SK-N-SH treated with all-trans-retinoic acid at 6 μM for 48 hours (cell line): ENCODE results near the gene SRMS.

ENCODE experiments used
- ATAC-seq: fragments of 200-7000 bp; cut with Tn5 transposase; 3 replicates; pipeline ENCODE4 v1.9.1; 2020; ENCODE audit warnings: mild to moderate bottlenecking, moderate library complexity
- ARNTL ChIP-seq: fragments of 450-650 bp; formaldehyde crosslinking; IDR thresholded peaks from 2 replicates; pipeline ENCODE4 v1.5.0; 2020; ENCODE audit warnings: low read depth, mild to moderate bottlenecking, moderate library complexity, borderline replicate concordance
- BACH2 ChIP-seq: fragments of 250-450 bp; sonication (Bioruptor Pico); IDR thresholded peaks from 2 replicates; pipeline ENCODE4 v1.9.0; 2021; ENCODE audit warnings: mild to moderate bottlenecking, borderline replicate concordance
- GLIS3 ChIP-seq: fragments of 250-450 bp; sonication (Bioruptor Pico); IDR thresholded peaks from 2 replicates; pipeline ENCODE4 v1.5.0; 2020; ENCODE audit warnings: mild to moderate bottlenecking, moderate library complexity
- OSR1 ChIP-seq: fragments of 250-450 bp; sonication (Bioruptor Pico); IDR thresholded peaks from 2 replicates; pipeline ENCODE4 v1.8.0; 2022; ENCODE audit warnings: moderate library complexity, mild to moderate bottlenecking, inconsistent platforms
- PPARA ChIP-seq: fragments of 250-450 bp; sonication (Bioruptor Pico); IDR thresholded peaks from 2 replicates; pipeline ENCODE4 v1.5.0; 2020; ENCODE audit warnings: mild to moderate bottlenecking, borderline replicate concordance
- RARB ChIP-seq: fragments of 250-450 bp; sonication (Bioruptor Pico); IDR thresholded peaks from 2 replicates; pipeline ENCODE4 v1.8.0; 2021; ENCODE audit warnings: mild to moderate bottlenecking, moderate library complexity
- SNAI2 ChIP-seq: fragments of 250-450 bp; sonication (Bioruptor Pico); IDR thresholded peaks from 2 replicates; pipeline ENCODE4 v1.5.0; 2020; ENCODE audit warnings: mild to moderate bottlenecking, moderate library complexity
- TOX ChIP-seq: fragments of 250-450 bp; sonication (Bioruptor Pico); IDR thresholded peaks from 2 replicates; pipeline ENCODE4 v1.8.0; 2021; ENCODE audit warnings: mild to moderate bottlenecking, moderate library complexity, borderline replicate concordance
- ZFP3 ChIP-seq: fragments of 250-450 bp; sonication (Bioruptor Pico); IDR thresholded peaks from 2 replicates; pipeline ENCODE4 v1.5.0; 2020; ENCODE audit warnings: mild to moderate bottlenecking, moderate library complexity
- ZNF565 ChIP-seq: fragments of 450-650 bp; formaldehyde crosslinking; conservative IDR thresholded peaks from 2 replicates; pipeline ENCODE4 v1.5.0; 2020; ENCODE audit warnings: low read depth, mild to moderate bottlenecking, moderate library complexity
- ZNF70 ChIP-seq: fragments of 450-650 bp; formaldehyde crosslinking; IDR thresholded peaks from 2 replicates; pipeline ENCODE4 v1.5.0; 2020; ENCODE audit warnings: mild to moderate bottlenecking, moderate library complexity
- ZNF8 ChIP-seq: fragments of 450-650 bp; formaldehyde crosslinking; IDR thresholded peaks from 2 replicates; pipeline ENCODE4 v1.5.0; 2020; ENCODE audit warnings: mild to moderate bottlenecking, moderate library complexity
- TF ChIP-seq, protein P1 (sequence below): fragments of 250-450 bp; sonication (Bioruptor Pico); IDR thresholded peaks from 2 replicates; pipeline ENCODE4 v1.8.0; 2020; ENCODE audit warnings: mild to moderate bottlenecking, moderate library complexity, borderline replicate concordance
- TF ChIP-seq, protein P2 (sequence below): fragments of 250-450 bp; sonication (Bioruptor Pico); IDR thresholded peaks from 2 replicates; pipeline ENCODE4 v1.5.1; 2021; ENCODE audit warnings: mild to moderate bottlenecking, moderate library complexity
- TF ChIP-seq, protein P3 (sequence below): fragments of 250-450 bp; sonication (Bioruptor Pico); IDR thresholded peaks from 2 replicates; pipeline ENCODE4 v1.5.0; 2020; ENCODE audit warnings: mild to moderate bottlenecking, moderate library complexity
- TF ChIP-seq, protein P4 (sequence below): fragments of 250-450 bp; sonication (Bioruptor Pico); IDR thresholded peaks from 2 replicates; pipeline ENCODE4 v1.8.0; 2021; ENCODE audit warnings: low read depth, mild to moderate bottlenecking, moderate library complexity, borderline replicate concordance

SRMS gene

DNA sequence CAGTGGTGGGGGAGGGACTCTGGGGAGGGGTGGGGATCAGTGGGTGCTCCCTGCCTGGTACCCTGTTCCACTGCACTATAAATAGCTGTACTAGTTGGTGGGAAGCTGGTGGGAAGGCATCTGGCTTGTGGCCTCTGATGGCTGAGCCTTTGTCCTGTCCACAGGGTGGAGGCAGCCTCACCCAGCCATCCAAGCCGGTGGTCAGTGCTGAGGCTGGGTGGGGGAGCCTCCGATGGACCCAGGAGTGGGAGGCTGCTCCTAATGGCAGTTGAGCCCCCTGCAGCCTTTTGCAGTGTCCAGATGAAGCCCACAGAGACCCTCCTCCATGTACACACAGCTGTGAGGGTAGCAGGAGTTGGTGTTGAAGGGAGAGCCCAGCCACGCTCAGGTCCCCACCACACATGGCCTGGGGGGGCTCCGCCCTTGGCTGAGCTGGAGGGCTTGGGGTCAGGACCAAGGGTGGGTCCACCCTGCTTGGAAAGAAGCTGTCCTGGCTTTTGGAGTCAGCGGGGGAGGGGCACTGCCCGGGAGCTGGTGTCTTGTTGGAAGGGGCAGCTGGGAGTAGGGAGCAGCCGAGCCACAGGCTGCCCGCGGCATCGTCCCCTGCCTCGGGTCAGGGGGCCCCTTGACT lies 24.5 kb downstream of the SRMS start:
- TF ChIP-seq SNAI2 (CRISPR knock-in tag): no peak
- TF ChIP-seq, protein P1, sequence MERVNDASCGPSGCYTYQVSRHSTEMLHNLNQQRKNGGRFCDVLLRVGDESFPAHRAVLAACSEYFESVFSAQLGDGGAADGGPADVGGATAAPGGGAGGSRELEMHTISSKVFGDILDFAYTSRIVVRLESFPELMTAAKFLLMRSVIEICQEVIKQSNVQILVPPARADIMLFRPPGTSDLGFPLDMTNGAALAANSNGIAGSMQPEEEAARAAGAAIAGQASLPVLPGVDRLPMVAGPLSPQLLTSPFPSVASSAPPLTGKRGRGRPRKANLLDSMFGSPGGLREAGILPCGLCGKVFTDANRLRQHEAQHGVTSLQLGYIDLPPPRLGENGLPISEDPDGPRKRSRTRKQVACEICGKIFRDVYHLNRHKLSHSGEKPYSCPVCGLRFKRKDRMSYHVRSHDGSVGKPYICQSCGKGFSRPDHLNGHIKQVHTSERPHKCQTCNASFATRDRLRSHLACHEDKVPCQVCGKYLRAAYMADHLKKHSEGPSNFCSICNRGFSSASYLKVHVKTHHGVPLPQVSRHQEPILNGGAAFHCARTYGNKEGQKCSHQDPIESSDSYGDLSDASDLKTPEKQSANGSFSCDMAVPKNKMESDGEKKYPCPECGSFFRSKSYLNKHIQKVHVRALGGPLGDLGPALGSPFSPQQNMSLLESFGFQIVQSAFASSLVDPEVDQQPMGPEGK (CRISPR knock-in tag): 0 out of 2 replicates have a peak, but pooled peaks have one; percentile 6
- TF ChIP-seq BACH2 (CRISPR knock-in tag): no peak
- no peak for TF ChIP-seq ZNF70 (CRISPR knock-in tag)
- no peak for ATAC-seq

DNA sequence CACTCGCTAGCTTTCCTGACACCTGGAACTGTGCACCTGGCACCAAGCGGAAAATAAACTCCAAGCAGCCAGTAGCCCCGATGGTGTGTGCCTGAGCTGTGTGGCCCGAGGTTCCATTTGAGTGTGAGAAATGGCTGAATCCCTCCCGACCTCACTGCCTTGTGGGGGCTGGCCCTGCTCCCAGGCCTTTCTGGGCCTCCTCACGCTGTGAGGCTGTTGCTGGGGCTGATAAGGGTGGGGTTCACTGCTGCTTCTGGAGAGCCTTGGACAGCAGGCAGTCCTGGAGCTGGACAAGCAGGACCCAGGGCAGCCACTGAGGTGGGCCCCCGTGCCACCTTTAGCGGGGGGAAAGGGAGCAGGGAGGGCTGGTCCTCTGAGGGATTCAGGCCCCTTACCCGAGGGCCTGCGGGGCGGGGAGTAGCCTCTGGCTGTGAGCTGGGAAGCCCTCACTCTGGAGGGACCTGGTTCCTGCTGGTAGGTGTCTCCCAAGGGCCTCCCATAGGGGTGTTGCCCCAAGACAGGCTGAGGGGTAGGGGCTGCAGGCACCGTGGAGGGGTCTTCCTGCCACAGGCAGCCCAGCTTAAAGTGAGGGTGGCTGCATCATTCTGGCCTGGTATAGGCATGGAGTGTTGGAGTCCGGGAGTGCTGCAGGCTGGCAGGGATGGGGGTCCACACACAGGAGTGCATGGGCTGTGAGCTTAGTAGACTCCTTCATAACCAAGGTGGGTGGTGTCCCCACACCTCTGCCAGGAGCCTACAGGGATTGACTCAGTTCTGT lies 25.3 kb downstream of the SRMS start:
- TF ChIP-seq OSR1 (CRISPR knock-in tag) (no peak), GLIS3 (CRISPR knock-in tag) (no peak), ZNF70 (CRISPR knock-in tag) (no peak), ARNTL (CRISPR knock-in tag) (no peak), TOX (CRISPR knock-in tag) (no peak), ZNF565 (CRISPR knock-in tag) (no peak), BACH2 (CRISPR knock-in tag) (no peak), ZNF8 (CRISPR knock-in tag) (no peak)
- TF ChIP-seq, protein P2, sequence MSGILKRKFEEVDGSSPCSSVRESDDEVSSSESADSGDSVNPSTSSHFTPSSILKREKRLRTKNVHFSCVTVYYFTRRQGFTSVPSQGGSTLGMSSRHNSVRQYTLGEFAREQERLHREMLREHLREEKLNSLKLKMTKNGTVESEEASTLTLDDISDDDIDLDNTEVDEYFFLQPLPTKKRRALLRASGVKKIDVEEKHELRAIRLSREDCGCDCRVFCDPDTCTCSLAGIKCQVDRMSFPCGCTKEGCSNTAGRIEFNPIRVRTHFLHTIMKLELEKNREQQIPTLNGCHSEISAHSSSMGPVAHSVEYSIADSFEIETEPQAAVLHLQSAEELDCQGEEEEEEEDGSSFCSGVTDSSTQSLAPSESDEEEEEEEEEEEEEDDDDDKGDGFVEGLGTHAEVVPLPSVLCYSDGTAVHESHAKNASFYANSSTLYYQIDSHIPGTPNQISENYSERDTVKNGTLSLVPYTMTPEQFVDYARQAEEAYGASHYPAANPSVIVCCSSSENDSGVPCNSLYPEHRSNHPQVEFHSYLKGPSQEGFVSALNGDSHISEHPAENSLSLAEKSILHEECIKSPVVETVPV (CRISPR knock-in tag): no peak
- TF ChIP-seq, protein P3, sequence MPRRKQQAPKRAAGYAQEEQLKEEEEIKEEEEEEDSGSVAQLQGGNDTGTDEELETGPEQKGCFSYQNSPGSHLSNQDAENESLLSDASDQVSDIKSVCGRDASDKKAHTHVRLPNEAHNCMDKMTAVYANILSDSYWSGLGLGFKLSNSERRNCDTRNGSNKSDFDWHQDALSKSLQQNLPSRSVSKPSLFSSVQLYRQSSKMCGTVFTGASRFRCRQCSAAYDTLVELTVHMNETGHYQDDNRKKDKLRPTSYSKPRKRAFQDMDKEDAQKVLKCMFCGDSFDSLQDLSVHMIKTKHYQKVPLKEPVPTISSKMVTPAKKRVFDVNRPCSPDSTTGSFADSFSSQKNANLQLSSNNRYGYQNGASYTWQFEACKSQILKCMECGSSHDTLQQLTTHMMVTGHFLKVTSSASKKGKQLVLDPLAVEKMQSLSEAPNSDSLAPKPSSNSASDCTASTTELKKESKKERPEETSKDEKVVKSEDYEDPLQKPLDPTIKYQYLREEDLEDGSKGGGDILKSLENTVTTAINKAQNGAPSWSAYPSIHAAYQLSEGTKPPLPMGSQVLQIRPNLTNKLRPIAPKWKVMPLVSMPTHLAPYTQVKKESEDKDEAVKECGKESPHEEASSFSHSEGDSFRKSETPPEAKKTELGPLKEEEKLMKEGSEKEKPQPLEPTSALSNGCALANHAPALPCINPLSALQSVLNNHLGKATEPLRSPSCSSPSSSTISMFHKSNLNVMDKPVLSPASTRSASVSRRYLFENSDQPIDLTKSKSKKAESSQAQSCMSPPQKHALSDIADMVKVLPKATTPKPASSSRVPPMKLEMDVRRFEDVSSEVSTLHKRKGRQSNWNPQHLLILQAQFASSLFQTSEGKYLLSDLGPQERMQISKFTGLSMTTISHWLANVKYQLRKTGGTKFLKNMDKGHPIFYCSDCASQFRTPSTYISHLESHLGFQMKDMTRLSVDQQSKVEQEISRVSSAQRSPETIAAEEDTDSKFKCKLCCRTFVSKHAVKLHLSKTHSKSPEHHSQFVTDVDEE (CRISPR knock-in tag): no peak
- TF ChIP-seq, protein P4, sequence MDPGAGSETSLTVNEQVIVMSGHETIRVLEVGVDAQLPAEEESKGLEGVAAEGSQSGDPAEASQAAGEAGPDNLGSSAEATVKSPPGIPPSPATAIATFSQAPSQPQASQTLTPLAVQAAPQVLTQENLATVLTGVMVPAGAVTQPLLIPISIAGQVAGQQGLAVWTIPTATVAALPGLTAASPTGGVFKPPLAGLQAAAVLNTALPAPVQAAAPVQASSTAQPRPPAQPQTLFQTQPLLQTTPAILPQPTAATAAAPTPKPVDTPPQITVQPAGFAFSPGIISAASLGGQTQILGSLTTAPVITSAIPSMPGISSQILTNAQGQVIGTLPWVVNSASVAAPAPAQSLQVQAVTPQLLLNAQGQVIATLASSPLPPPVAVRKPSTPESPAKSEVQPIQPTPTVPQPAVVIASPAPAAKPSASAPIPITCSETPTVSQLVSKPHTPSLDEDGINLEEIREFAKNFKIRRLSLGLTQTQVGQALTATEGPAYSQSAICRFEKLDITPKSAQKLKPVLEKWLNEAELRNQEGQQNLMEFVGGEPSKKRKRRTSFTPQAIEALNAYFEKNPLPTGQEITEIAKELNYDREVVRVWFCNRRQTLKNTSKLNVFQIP (CRISPR knock-in tag): no peak
- TF ChIP-seq, protein P1 (CRISPR knock-in tag): no peak

DNA sequence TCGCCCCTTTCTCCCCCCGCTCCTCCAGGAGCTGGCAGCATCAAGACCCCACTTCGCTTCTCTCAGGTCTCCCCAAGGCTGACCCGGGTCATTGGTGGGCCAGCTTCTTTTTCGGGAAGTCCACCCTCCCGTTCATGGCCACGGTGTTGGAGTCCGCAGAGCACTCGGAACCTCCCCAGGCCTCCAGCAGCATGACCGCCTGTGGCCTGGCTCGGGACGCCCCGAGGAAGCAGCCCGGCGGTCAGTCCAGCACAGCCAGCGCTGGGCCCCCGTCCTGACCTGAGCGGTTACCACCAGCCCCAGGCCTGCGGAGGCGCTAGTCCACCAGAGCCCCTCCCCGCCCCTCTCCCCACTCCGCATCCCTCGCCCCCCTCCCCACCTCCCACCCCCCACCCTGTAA lies 25.9 kb downstream of the SRMS start:
- TF ChIP-seq ZNF565 (CRISPR knock-in tag) (no peak), ZFP3 (CRISPR knock-in tag) (no peak), BACH2 (CRISPR knock-in tag) (no peak), SNAI2 (CRISPR knock-in tag) (no peak), PPARA (CRISPR knock-in tag) (no peak), ZNF70 (CRISPR knock-in tag) (no peak), RARB (CRISPR knock-in tag) (no peak)
- TF ChIP-seq, protein P2 (CRISPR knock-in tag): no peak
- ATAC-seq: no peak

More for the DNA sequence above, 25.3 kb downstream of the SRMS start:
- no peak for ATAC-seq
